ENCODE measurements around the gene KSR2.

DNA sequence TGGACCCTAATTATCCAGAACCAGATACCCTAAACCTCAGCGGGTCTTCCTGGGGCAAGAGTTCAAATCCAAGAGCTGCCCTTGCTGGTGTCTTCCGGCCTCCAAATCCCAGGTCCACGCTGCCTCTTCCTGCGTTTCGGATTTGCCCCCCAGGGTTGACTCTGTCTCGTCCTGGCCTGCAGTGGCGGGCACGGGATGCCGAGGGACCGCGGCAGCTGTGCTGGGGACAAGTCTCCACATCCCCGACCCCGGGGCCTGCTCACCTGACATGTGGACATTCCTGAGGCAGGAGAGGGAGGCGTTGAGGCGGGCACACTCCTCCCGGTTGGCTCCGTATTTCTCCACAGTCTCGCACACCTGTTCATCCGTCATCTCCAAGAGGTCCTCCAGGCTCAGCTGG, 113.6 kb downstream of the KSR2 start:
- TF ChIP-seq CTCF (IDR thresholded peaks at IDR 0.05) (no peak), POLR2A (IDR thresholded peaks at IDR 0.05) (no peak)

All from testis (tissue), 2 donors.